Retina (tissue), 1 donor: Measurements from ENCODE around the gene MT1M.

Experiments used
- DNase-seq: peaks from one replicate; pipeline ENCODE4 v3.0.0-alpha.2; 2016

The MT1M gene

GRCh38 chr16:56629531-56629930 is 2.9 kb upstream of the MT1M start:
- no peak for DNase-seq

- no peak for DNase-seq
Measured at GRCh38 chr16:56630134-56630533, 2.3 kb upstream of the MT1M start.

GRCh38 chr16:56631197-56631596 is 1.3 kb upstream of the MT1M start:
- no peak for DNase-seq

- DNase-seq: no peak
Measured at GRCh38 chr16:56631832-56632155, 665 bp upstream of the MT1M start.

- no peak for DNase-seq
Measured at GRCh38 chr16:56632848-56633365, 448 bp downstream of the MT1M start.

GRCh38 chr16:56633535-56633934 is 1.1 kb downstream of the MT1M start:
- DNase-seq: no peak

GRCh38 chr16:56634715-56635440 is 2.4 kb downstream of the MT1M start:
- DNase-seq: peak; percentile 47

- peak; percentile 51 for DNase-seq
Measured at GRCh38 chr16:56635441-56635967, 3.0 kb downstream of the MT1M start.

- no peak for DNase-seq
Measured at GRCh38 chr16:56636616-56637413, 4.4 kb downstream of the MT1M start.

- DNase-seq: peak; percentile 64
Measured at GRCh38 chr16:56637814-56638750, 5.6 kb downstream of the MT1M start, which contains the start of gene MT1A. Gene MT1A, plus strand, starts transcription at chr16:56638666. Its CDS starts 73 bp downstream, at chr16:56638739.

- DNase-seq: no peak
Measured at GRCh38 chr16:56639045-56639444, 6.6 kb downstream of the MT1M start.

GRCh38 chr16:56640076-56640475 is 7.6 kb downstream of the MT1M start:
- no peak for DNase-seq

- DNase-seq: no peak
Measured at GRCh38 chr16:56641166-56641565, 8.7 kb downstream of the MT1M start.

GRCh38 chr16:56643080-56643778 is 10.8 kb downstream of the MT1M start:
- no peak for DNase-seq

GRCh38 chr16:56643833-56644232 is 11.4 kb downstream of the MT1M start:
- DNase-seq: no peak

- DNase-seq: no peak
Measured at GRCh38 chr16:56645311-56645710, 12.9 kb downstream of the MT1M start.

- DNase-seq: no peak
Measured at GRCh38 chr16:56645838-56646237, 13.4 kb downstream of the MT1M start.

- DNase-seq: no peak
Measured at GRCh38 chr16:56647641-56648431, 15.4 kb downstream of the MT1M start.

- no peak for DNase-seq
Measured at GRCh38 chr16:56649271-56649670, 16.8 kb downstream of the MT1M start.

GRCh38 chr16:56649820-56650219 is 17.4 kb downstream of the MT1M start:
- no peak for DNase-seq

- no peak for DNase-seq
Measured at GRCh38 chr16:56651586-56651985, 19.1 kb downstream of the MT1M start, which contains the start of gene MT1B. Gene MT1B, plus strand, starts transcription at chr16:56651886. Its CDS starts 68 bp downstream, at chr16:56651954.
